GM12891 (cell line): Measurements from ENCODE around the gene MINPP1.

Experiments
- DNase-seq: peaks from one replicate; pipeline ENCODE4 v3.0.0; 2011; ENCODE audit warnings: low spot score; ENCODE audit not compliant: insufficient read length
- FAIRE-seq: peaks from 2 replicates; lab custom pipeline; 2011; peaks lifted over from hg19 to GRCh38; lab: Jason Lieb, UNC
- PAX5 ChIP-seq: IDR thresholded peaks from 2 replicates; pipeline ENCODE4 v1.6.1; 2011; ENCODE audit warnings: low read length, moderate library complexity, mild to moderate bottlenecking; ENCODE audit not compliant: insufficient read depth, severe bottlenecking
- POLR2A ChIP-seq: IDR thresholded peaks from 2 replicates; pipeline ENCODE4 v1.6.1; 2011; ENCODE audit warnings: low read depth, low read length, control low read depth
- POLR2AphosphoS5 ChIP-seq: IDR thresholded peaks from 2 replicates; pipeline ENCODE4 v1.6.1; 2011; ENCODE audit warnings: low read depth, low read length, control low read depth
- POU2F2 ChIP-seq: IDR thresholded peaks from 2 replicates; pipeline ENCODE4 v1.6.1; 2011; ENCODE audit warnings: low read depth, mild to moderate bottlenecking, control low read depth, low read length, moderate library complexity
- SPI1 ChIP-seq: IDR thresholded peaks from 2 replicates; pipeline ENCODE4 v1.6.1; 2011; ENCODE audit warnings: low read depth, low read length, control low read depth
- TAF1 ChIP-seq: IDR thresholded peaks from 2 replicates; pipeline ENCODE4 v1.6.1; 2011; ENCODE audit warnings: low read depth, low read length, control low read depth

Gene MINPP1

DNA sequence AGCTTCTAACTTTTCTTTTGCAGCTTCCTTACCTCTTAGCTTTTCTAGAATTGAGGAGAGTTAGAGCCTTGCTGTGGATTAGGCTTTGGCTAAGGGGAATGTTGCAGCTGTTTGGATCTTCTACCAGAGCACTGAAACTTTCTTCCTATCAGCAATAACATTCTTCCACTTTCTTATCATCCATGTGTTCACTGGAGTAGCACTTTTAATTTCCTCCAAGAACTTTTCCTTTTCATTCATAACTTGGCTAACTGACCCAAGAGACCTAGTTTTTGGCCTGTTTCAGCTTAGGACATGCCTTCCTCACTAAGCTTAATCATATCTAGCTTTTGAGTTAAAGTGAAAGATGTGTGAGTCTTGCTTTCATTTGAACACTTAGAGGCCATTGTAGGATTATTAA, 19.6 kb downstream of the MINPP1 start:
- DNase-seq: no peak
- FAIRE-seq: no peak
- no peak for TF ChIP-seq TAF1

DNA sequence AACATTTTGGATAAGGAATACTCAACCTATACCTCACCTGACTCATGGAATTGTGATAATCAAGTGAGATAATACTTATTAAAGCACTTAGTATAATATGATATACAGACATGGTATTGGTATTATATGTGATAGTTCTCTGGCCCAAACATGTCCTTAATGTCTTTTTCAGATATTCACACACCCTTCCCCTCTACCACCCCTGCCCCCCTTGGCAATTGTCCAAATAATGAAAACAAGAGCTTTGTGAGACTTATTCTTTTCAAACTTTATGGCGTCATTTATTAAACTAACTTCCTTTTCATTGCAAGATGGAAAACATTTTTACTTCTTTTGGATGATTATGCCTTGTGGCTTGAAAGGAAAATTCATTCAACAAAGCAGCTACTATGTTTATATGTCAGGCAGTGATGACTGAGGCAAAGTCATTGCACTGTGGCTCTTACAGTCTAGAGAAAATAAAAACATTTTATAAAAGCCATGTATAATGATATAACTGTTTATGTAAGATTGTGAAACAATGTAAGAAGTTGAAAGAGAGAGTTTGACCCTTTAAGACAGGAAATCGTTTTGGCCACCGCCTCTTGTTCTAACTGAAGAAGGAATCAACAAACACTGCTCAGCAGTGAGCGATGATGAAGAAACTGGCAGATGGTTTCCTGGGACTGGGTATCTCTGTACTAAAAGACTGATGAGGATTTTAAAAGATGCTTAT, 27.4 kb downstream of the MINPP1 start:
- no peak for TF ChIP-seq PAX5
- no peak for TF ChIP-seq POLR2AphosphoS5
- TF ChIP-seq TAF1: no peak
- no peak for TF ChIP-seq SPI1
- no peak for TF ChIP-seq POU2F2
- no peak for TF ChIP-seq POLR2A
- no peak for FAIRE-seq
- no peak for DNase-seq

- TF ChIP-seq PAX5 (no peak), POU2F2 (no peak), POLR2AphosphoS5 (no peak), SPI1 (no peak), POLR2A (no peak), TAF1 (no peak)
- FAIRE-seq: no peak
- no peak for DNase-seq
Observed at GRCh38 chr10:87532696-87533095, 28.0 kb downstream of the MINPP1 start.

- peak; percentile 59 for FAIRE-seq
- no peak for DNase-seq
- TF ChIP-seq POLR2A: no peak
- TF ChIP-seq POLR2AphosphoS5: no peak
- no peak for TF ChIP-seq POU2F2
- TF ChIP-seq SPI1: no peak
- TF ChIP-seq PAX5: no peak
- TF ChIP-seq TAF1: no peak
Observed at GRCh38 chr10:87534173-87534858, 29.6 kb downstream of the MINPP1 start.

- FAIRE-seq (no peak), DNase-seq (no peak)
- TF ChIP-seq TAF1 (no peak), PAX5 (no peak), POLR2AphosphoS5 (no peak), POLR2A (no peak), POU2F2 (no peak), SPI1 (no peak)
Observed at GRCh38 chr10:87538092-87539015, 33.7 kb downstream of the MINPP1 start.

DNA sequence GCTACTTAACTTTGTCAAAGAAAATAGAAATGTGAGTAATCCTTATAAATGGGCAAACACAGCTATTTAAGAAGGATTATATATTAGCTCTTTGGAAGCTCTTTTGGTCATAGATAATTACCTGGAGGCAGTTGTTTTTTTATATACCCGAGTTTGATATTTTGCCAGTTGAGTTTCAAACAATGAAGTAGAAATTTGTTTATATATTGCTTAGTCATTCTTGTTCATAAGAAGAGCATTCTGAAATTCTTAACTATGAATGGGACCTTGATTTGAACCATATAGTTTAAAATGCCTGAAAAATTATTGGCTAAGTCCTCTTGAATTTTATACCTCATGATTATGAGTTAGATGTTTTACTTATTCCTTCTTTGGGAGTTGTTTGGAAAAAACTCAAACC, 36.4 kb downstream of the MINPP1 start:
- TF ChIP-seq TAF1 (no peak), SPI1 (no peak), PAX5 (no peak), POU2F2 (no peak)
- DNase-seq (no peak), FAIRE-seq (no peak)

GRCh38 chr10:87544721-87545120, 40.0 kb downstream of the MINPP1 start:
- FAIRE-seq (no peak), DNase-seq (no peak)
- TF ChIP-seq POU2F2 (no peak), POLR2A (no peak), SPI1 (no peak), POLR2AphosphoS5 (no peak), PAX5 (no peak), TAF1 (no peak)

DNA sequence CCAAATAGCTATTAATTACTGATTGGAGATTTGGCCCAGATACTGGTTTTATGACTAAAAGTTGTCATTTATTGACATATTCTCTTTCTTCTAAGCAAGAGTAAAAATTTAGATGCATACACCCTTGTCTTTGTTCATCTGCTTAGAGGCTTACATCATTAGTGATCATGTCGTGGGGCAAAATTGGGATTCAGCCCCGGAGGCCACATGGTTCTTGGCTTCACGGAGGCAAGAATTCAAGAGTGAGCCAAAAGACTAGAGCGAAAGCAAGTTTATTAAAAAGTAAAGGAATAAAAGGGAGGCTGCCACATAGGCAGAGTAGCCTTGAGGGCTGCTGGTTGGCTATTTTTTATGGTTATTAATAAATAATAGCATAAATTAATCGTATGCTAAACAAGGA, 41.1 kb downstream of the MINPP1 start:
- DNase-seq: no peak
- TF ChIP-seq POU2F2 (no peak), SPI1 (no peak), PAX5 (no peak), TAF1 (no peak), POLR2AphosphoS5 (no peak), POLR2A (no peak)
- no peak for FAIRE-seq

GRCh38 chr10:87546210-87546609, 41.5 kb downstream of the MINPP1 start:
- DNase-seq (no peak), FAIRE-seq (peak; percentile 81)
- TF ChIP-seq POU2F2: no peak
- TF ChIP-seq PAX5: no peak
- TF ChIP-seq TAF1: no peak
- no peak for TF ChIP-seq SPI1
- TF ChIP-seq POLR2A: no peak
- no peak for TF ChIP-seq POLR2AphosphoS5

DNA sequence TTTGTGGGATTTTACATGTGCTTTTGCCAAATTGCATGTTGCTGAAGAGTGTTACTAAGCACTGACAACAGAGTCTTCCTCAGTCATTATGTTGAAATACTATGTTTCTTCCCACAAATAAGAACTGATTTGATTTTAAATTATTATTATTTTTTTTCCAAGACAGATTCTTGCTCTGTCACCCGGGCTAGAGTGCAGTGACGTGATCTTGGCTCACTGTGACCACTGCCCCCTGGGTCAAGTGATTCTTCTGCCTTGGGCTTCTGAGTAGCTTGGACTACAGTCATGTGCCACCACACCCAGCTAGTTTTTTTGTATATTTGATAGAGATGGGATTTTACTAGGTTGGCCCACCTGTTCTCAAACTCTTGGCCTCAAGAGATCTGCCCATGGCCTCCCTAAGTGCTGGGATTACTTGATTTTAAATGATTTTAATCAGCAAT, 42.3 kb downstream of the MINPP1 start:
- no peak for FAIRE-seq
- TF ChIP-seq POLR2A: no peak
- no peak for TF ChIP-seq SPI1
- TF ChIP-seq PAX5: no peak
- TF ChIP-seq POLR2AphosphoS5: no peak
- TF ChIP-seq POU2F2: no peak
- TF ChIP-seq TAF1: no peak

More for the DNA sequence above, 42.3 kb downstream of the MINPP1 start:
- no peak for DNase-seq
